Stimulated activated CD8-positive, alpha-beta memory T cell treated with anti-CD3 and anti-CD28 coated beads, Interleukin-15, amount 100 ng/mL, for 1 hour (primary cell): ENCODE results near the gene CENPL.
"Not testable (repeated sequence)": the region's sequence is repeated elsewhere in the genome, so short reads cannot be mapped to it uniquely, and the experiment has no call there.

ENCODE experiments used
- DNase-seq: peaks from one replicate; pipeline ENCODE4 v3.0.0-alpha.2; 2020; ENCODE audit warnings: low read depth

CENPL gene

GRCh38 chr1:173857363-173857917, 32.8 kb upstream of the CENPL start:
- no peak for DNase-seq

GRCh38 chr1:173856903-173857302, 32.2 kb upstream of the CENPL start:
- DNase-seq, result no peak

- no peak for DNase-seq
Observed at GRCh38 chr1:173856014-173856413, 31.3 kb upstream of the CENPL start.

DNA sequence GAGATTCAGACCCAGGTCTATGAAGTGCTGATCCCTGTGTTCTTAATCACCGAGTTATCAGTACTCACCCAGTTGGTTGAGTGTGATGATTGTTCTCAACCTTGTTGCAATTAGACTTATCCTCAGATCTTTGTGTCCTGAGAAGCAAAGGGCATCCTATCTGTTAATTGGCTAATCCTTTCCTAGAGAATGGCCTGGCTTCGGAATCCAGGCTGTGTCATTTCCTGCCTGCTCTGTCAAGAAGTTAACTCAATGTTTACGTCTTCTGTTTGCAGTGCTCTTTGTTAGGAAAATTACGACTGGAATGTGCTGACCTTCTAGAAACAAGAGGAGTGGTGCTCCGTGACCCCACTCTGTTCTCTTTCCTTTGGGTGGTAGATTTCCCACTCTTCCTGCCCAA, 28.4 kb upstream of the CENPL start:
- DNase-seq, result no peak

- DNase-seq, result no peak
Observed at GRCh38 chr1:173852105-173852504, 27.4 kb upstream of the CENPL start.

DNA sequence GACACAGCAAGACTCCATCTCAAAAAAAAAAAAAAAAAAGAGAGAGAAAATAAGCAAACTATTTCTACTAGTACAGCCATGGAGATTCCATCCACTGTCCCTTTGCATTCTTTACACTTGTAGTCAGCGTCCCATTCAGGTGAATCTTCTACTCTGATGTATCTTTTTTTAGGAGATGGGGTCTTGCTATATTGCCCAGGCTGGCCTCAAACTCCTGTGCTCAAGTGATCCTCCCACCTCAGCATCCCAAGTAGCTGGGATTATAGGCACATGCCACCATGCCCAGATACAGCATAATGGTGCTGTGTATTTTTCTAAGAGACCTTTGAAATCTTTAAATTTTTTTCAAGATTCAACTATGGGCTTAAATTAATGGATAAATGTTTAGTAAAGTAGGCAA, 8.1 kb upstream of the CENPL start:
- DNase-seq, result no peak

- DNase-seq, result no peak
Observed at GRCh38 chr1:173827611-173828010, 2.9 kb upstream of the CENPL start.

DNA sequence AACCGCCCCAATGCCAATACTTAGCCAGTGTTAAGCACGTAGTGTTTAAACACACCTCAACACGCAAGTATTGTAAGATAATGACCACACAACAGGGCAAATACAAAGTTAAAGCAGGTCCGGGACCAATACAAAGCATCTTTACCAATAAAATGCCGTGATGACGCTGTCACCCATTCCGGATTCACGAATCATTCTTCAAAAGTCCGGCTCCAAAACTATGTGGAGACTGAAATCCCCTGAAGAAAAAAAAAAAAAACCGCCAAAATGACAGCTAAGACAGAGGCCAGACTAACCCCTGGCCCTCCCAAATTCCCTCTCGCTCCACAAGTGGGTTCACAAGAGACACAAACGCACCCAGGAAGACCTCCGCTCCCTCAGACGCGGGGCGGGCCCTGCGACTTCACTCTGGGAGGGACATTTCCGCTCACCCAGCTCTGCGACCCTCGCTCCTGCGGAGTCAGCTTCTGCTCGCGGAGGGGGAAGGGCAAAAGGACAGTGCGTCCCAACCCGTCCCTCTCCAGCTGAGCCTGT, 835 bp downstream of the CENPL start:
- DNase-seq, result no peak

- no peak for DNase-seq
Observed at GRCh38 chr1:173821680-173822079, 3.0 kb downstream of the CENPL start.

DNA sequence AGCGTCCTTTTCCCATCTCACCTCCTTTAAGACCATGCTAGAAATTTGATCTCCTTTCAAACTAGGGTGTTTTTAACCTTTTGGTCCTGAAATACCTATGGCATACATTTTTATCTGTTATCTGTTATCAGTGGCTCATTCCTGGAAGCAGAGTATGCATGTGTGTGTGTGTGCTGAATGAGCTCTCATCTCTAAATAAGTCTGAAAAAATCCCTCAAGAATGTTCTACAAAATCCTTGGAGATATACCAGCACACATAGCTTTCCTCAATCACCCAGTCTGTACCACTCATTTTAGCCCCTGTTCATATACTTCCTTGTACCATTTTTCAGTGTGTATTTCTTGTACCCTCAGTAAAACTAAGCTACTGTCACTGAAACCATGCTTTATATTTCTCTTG, 6.2 kb downstream of the CENPL start:
- DNase-seq, result no peak

DNA sequence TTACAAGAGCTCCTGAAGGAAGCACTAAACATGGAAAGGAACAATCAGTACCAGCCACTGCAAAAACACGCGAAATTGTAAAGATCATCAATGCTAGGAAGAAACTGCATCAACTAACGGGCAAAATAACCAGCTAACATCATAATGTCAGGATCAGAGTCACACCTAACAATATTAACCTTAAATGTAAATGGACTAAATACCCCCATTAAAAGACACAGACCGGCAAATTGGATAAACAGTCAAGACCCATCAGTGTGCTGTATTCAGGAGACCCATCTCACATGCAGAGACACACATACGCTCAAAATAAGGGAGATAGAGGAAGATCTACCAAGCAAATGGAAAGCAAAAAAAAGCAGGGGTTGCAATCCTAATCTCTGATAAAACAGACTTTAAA, 11.0 kb downstream of the CENPL start:
- DNase-seq, result not testable (repeated sequence)

- no peak for DNase-seq
Observed at GRCh38 chr1:173802961-173803360, 21.7 kb downstream of the CENPL start.

DNA sequence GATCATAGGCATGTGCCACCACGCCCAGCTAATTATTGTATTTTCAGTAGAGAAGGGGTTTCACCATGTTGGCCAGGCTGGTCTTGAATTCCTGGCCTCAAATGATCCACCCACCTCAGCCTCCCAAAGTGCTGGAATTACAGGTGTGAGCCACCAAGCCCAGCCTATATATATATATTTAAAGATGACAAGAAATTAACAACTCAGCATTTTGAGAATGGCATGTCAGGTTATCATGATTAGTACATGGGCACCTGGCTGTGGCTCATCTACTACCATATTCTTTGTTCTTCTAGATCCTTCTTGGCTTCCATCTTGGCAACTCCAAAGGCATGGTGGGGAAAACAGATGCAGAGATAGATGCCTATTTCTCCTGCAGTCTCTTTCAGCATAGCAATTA, 24.7 kb downstream of the CENPL start:
- DNase-seq, result not testable (repeated sequence)

DNA sequence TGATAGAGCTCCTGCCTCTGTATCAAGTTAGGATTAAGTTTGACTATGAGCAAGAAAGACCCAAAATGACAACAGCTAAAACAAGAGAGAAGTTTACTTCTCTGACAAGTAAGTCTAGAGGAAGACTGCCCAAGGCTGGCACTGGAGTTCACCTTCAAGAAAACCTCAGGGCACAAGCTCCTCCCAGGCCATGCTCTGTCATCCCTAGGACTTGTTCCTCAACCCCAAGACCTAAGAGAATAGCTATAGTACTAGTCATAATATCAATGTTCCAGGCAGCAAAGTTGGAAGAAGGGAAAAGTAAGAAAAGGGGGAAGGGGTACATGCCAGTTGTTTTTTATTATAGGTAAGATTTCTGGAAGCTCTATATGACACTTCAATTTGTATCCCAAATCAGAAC, 26.6 kb downstream of the CENPL start:
- DNase-seq, result no peak

DNA sequence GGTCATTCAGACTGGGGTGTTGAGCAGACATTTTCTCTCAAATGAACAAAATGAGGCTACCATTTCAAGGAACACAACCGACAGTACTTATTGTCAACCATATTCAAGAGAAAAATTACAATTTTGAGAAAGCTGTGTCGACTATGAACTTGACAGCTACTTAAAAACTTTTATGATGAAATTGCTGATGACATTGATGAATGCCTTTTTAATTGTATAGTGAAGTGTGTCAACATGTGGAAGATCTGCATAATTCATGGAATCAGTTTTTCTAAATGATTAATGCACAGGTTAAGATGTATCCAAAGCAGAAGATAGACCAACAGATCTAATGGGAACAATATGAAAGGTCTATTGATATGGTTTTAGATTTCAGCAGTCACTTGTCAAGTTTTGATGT, 34.8 kb downstream of the CENPL start:
- DNase-seq, result no peak

- no peak for DNase-seq
Observed at GRCh38 chr1:173784997-173785396, 39.7 kb downstream of the CENPL start.

DNA sequence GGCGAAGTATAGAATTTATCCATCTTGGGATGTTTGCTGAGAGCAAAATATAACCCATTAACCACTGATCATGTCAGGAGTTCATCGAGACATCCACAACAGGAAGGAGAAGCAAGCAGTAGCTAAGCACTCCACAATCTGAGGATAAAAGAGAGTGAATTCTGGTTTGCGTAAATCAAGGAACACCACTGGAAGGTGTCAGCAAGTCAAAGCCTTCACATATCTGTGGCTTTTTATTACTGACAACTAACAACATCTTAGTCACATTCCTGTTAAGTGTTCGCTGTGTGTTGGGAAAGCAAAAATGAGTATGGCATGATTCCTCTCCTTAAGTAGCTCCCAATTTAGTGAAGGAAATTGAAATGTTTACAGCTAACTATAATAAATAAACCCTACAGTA, 44.7 kb downstream of the CENPL start:
- DNase-seq, result no peak

DNA sequence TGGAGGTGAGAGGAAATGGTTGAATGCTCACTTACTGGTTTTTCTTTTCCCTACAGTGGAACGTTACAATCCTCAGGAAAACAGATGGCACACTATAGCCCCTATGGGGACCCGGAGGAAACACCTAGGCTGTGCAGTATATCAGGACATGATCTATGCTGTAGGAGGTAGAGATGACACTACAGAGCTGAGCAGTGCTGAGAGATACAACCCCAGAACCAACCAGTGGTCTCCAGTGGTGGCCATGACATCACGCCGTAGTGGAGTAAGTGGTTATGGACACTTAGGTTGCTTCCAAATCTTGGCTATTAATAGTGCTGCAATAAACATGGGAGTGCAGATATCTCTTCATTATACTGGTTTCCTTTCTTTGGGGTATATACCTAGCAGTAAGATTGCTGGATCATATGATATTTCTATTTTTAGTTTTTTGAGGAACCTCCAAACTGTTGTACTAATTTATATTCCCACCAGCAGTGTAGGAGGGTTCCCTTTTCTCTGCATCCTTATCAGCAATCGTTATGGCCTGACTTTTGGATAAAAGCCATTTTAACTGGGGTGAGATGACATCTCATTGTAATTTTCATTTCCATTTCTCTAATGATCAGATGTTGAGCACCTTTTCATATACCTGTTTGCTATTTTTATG, 49.0 kb downstream of the CENPL start:
- no peak for DNase-seq

DNA sequence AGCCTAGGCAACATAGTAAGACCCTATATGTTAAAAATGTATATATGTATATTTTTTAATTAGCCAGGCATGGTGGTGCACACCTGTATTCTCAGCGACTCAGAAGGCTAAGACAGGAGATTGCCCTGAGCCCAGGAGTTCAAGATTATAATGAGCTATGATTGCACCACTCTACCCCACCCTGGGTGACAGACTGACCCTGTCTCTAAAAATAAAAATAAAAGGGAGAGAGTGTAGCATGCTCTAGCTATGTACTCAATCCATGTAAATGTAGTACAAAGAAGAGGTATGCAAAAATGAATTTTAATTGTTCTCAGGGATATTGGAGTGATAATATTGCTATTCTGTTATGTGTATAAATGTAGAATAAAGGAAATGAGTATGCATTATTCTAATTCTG, 53.1 kb downstream of the CENPL start:
- DNase-seq, result no peak

GRCh38 chr1:173770330-173770729, 54.4 kb downstream of the CENPL start:
- not testable (repeated sequence) for DNase-seq

- no peak for DNase-seq
Observed at GRCh38 chr1:173768827-173769226, 55.9 kb downstream of the CENPL start.

DNA sequence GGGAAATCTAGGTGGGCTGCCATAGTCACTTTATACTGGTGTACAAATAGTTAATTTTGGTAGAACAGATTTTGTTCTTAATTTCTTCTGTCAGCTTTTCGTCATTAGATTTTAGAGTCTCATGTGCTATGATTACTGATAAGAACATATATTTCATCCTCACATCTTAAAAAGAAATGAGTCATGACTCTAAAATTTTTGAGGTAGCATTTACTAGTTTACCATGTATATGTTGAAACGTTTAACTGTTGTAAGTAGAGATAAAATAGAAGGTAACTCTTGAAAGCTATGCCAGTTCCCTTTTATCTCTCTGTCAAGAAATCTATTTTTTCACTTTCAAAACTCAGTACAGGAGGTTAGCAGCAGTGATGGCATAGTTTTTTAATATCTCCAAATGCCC, 56.5 kb downstream of the CENPL start:
- no peak for DNase-seq

DNA sequence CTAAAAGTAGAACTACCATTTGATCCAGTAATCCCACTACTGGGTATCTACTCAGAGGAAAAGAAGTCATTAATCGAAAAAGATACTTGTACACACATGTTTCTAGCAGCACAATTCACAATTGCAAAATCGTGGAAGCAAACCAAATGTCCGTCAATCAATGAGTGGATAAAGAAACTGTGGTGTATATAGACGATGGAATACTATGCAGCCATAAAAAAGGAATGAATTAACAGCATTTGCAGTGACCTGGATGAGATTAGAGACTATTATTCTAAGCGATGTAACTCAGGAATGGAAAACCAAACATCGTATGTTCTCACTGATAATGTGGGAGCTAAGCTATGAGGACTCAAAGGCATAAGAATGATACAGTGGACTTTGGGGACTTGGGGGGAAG, 60.4 kb downstream of the CENPL start:
- DNase-seq, result not testable (repeated sequence)

DNA sequence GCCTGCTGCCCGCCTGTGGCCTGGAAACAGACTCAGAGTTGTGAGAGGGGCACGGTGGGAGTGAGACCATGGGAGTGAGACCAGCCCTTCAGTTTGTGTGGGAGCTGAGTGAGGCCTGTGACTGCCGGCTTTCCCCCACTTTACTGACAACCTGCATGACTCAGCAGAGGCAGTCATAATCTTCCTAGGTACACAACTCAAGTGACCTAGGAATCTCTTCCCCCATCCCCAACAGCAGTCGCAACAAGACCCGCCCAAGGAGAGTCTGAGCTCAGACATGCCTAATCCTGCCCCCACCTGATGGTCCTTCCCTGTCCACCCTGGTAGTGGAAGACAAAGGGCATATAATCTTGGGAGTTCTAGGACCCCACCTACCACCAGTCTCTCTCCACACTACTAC, 65.7 kb downstream of the CENPL start:
- no peak for DNase-seq
